ENCODE measurements around the gene USP37. TPM values are rescaled to one million over a fixed set of nuclear protein-coding genes. Genes with fewer than 3 reads are reported as not detected.

Gene USP37

DNA sequence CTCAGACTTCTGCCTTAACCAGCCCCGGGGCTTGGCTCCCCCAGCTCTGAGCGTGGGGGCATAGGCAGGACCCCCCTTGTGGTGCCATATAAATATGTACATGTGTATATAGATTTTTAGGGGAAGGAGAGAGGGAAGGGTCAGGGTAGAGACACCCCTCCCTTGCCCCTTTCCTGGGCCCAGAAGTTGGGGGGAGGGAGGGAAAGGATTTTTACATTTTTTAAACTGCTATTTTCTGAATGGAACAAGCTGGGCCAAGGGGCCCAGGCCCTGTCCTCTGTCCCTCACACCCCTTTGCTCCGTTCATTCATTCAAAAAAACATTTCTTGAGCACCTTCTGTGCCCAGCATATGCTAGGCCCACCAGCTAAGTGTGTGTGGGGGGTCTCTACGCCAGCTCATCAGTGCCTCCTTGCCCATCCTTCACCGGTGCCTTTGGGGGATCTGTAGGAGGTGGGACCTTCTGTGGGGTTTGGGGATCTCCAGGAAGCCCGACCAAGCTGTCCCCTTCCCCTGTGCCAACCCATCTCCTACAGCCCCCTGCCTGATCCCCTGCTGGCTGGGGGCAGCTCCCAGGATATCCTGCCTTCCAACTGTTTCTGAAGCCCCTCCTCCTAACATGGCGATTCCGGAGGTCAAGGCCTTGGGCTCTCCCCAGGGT, 162.9 kb downstream of the USP37 start:
- Histone ChIP-seq H3K4me1 (ENCODE audit: control insufficient read depth, insufficient read depth, low read length) (peaks cover 41% of the 10 kb centered on the region), H3K9ac (ENCODE audit: low read depth, low read length) (peak overlapping the region; percentile 21), H3K27me3 (ENCODE audit: control insufficient read depth, insufficient read depth, low read length) (no peaks in the 10 kb centered on the region), H3K4me2 (ENCODE audit: low read length) (peak overlapping the region; percentile 61), H3K36me3 (ENCODE audit: insufficient read depth, low read length) (peaks cover 32% of the 10 kb centered on the region), H3K9me3 (replicated peaks; ENCODE audit: low read length) (no peaks in the 10 kb centered on the region), H3K4me3 (ENCODE audit: low read length) (peak overlapping the region; percentile 3)

DNA sequence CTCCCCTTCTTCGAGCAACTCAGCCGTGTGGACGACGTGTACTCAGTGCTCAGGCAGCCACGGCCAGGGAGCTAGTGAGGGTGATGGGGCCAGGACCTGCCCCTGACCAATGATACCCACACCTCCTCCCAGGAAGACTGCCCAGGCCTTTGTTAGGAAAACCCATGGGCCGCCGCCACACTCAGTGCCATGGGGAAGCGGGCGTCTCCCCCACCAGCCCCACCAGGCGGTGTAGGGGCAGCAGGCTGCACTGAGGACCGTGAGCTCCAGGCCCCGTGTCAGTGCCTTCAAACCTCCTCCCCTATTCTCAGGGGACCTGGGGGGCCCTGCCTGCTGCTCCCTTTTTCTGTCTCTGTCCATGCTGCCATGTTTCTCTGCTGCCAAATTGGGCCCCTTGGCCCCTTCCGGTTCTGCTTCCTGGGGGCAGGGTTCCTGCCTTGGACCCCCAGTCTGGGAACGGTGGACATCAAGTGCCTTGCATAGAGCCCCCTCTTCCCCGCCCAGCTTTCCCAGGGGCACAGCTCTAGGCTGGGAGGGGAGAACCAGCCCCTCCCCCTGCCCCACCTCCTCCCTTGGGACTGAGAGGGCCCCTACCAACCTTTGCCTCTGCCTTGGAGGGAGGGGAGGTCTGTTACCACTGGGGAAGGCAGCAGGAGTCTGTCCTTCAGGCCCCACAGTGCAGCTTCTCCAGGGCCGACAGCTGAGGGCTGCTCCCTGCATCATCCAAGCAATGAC, 163.6 kb downstream of the USP37 start:
- Histone ChIP-seq H3K4me2 (ENCODE audit: low read length) (no peak overlapping the region), H3K4me3 (ENCODE audit: low read length) (no peak overlapping the region), H3K4me1 (ENCODE audit: control insufficient read depth, insufficient read depth, low read length) (peaks cover 41% of the 10 kb centered on the region), H3K9me3 (replicated peaks; ENCODE audit: low read length) (no peaks in the 10 kb centered on the region), H3K9ac (ENCODE audit: low read depth, low read length) (no peak overlapping the region), H3K27me3 (ENCODE audit: control insufficient read depth, insufficient read depth, low read length) (no peaks in the 10 kb centered on the region), H3K36me3 (ENCODE audit: insufficient read depth, low read length) (peaks cover 32% of the 10 kb centered on the region)

GRCh38 chr2:218403810-218404209, 164.3 kb downstream of the USP37 start:
- Histone ChIP-seq H3K36me3 (ENCODE audit: insufficient read depth, low read length) (peaks cover 32% of the 10 kb centered on the region), H3K4me1 (ENCODE audit: control insufficient read depth, insufficient read depth, low read length) (peaks cover 47% of the 10 kb centered on the region)

DNA sequence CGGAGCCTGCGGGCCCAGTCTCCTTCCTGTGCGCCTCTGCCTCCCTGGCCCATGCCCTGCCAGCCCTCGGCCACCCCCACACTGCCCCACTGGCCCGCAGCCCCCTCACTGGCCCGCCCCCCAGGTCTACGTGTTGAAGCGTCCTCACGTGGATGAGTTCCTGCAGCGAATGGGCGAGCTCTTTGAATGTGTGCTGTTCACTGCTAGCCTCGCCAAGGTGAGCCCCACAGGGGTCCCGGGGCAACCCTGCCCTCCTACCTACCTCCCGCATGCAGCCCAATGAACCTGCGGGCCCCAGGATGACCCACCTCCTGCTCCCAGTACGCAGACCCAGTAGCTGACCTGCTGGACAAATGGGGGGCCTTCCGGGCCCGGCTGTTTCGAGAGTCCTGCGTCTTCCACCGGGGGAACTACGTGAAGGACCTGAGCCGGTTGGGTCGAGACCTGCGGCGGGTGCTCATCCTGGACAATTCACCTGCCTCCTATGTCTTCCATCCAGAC, 165.2 kb downstream of the USP37 start:
- Histone ChIP-seq H3K4me3 (ENCODE audit: low read length) (no peak overlapping the region), H3K9me3 (replicated peaks; ENCODE audit: low read length) (no peaks in the 10 kb centered on the region), H3K4me2 (ENCODE audit: low read length) (no peak overlapping the region), H3K4me1 (ENCODE audit: control insufficient read depth, insufficient read depth, low read length) (peaks cover 52% of the 10 kb centered on the region), H3K27me3 (ENCODE audit: control insufficient read depth, insufficient read depth, low read length) (no peaks in the 10 kb centered on the region), H3K9ac (ENCODE audit: low read depth, low read length) (no peak overlapping the region), H3K36me3 (ENCODE audit: insufficient read depth, low read length) (peaks cover 32% of the 10 kb centered on the region)

More at GRCh38 chr2:218403810-218404209, 164.3 kb downstream of the USP37 start:
- Histone ChIP-seq H3K9me3 (replicated peaks; ENCODE audit: low read length) (no peaks in the 10 kb centered on the region), H3K4me3 (ENCODE audit: low read length) (no peak overlapping the region), H3K4me2 (ENCODE audit: low read length) (no peak overlapping the region), H3K27me3 (ENCODE audit: control insufficient read depth, insufficient read depth, low read length) (no peaks in the 10 kb centered on the region), H3K9ac (ENCODE audit: low read depth, low read length) (no peak overlapping the region)

DNA sequence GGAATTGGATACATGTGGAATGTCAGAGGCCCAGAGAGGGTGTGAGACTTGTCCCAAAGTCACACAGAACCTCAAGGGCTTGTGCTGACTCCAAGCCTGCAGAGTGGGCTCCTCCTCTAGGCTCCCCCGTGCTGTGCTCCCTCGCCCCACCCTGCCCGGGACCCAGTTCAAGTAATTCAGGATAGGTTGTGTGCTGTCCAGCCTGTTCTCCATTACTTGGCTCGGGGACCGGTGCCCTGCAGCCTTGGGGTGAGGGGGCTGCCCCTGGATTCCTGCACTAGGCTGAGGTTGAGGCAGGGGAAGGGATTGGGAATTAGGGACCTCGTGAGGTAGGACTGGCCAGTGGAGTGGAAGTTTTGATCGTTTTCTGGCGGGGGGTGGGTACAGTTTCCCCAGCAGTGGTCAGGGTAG, 165.7 kb downstream of the USP37 start:
- H3K9me3 ChIP-seq (replicated peaks; ENCODE audit: low read length) = no peaks in the 10 kb centered on the region
- peaks cover 57% of the 10 kb centered on the region for H3K4me1 ChIP-seq (ENCODE audit: control insufficient read depth, insufficient read depth, low read length)
- peak overlapping the region; percentile 92 for H3K4me2 ChIP-seq (ENCODE audit: low read length)
- no peaks in the 10 kb centered on the region for H3K27me3 ChIP-seq (ENCODE audit: control insufficient read depth, insufficient read depth, low read length)
- peaks cover 32% of the 10 kb centered on the region for H3K36me3 ChIP-seq (ENCODE audit: insufficient read depth, low read length)
- peak overlapping the region; percentile 93 for H3K4me3 ChIP-seq (ENCODE audit: low read length)
- peak overlapping the region; percentile 46 for H3K9ac ChIP-seq (ENCODE audit: low read depth, low read length)

DNA sequence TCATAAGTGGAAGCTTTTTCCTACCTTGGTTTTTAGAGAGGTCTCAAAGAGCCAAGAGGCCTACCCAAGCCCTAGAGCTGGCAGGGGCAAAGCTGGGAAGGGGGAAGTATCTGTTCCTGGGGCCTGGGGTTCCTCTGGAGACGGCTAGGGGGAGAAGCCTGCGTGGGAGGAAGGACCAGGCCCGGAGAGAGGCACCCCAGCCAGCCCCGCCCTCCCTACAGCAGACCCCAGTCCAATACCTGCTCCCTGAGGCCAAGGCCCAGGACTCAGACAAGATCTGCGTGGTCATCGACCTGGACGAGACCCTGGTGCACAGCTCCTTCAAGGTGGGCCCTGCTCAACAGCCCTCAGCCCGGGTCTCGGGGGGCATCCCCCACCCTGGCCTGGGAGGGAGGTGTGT, 166.3 kb downstream of the USP37 start:
- H3K4me1 ChIP-seq (ENCODE audit: control insufficient read depth, insufficient read depth, low read length) = peaks cover 57% of the 10 kb centered on the region
- peak overlapping the region; percentile 92 for H3K9ac ChIP-seq (ENCODE audit: low read depth, low read length)
- no peaks in the 10 kb centered on the region for H3K9me3 ChIP-seq (replicated peaks; ENCODE audit: low read length)
- peak overlapping the region; percentile 92 for H3K4me2 ChIP-seq (ENCODE audit: low read length)
- H3K36me3 ChIP-seq (ENCODE audit: insufficient read depth, low read length) = peaks cover 32% of the 10 kb centered on the region
- peak overlapping the region; percentile 93 for H3K4me3 ChIP-seq (ENCODE audit: low read length)
- H3K27me3 ChIP-seq (ENCODE audit: control insufficient read depth, insufficient read depth, low read length) = no peaks in the 10 kb centered on the region

- Histone ChIP-seq H3K4me2 (ENCODE audit: low read length) (peak overlapping the region; percentile 92), H3K9ac (ENCODE audit: low read depth, low read length) (peak overlapping the region; percentile 92), H3K36me3 (ENCODE audit: insufficient read depth, low read length) (peaks cover 32% of the 10 kb centered on the region), H3K4me1 (ENCODE audit: control insufficient read depth, insufficient read depth, low read length) (peaks cover 58% of the 10 kb centered on the region), H3K9me3 (replicated peaks; ENCODE audit: low read length) (no peaks in the 10 kb centered on the region), H3K27me3 (ENCODE audit: control insufficient read depth, insufficient read depth, low read length) (no peaks in the 10 kb centered on the region), H3K4me3 (ENCODE audit: low read length) (peak overlapping the region; percentile 93)
Measured at GRCh38 chr2:218400930-218401881, 166.9 kb downstream of the USP37 start.

Small RNA genes within 50 kb of the gene (small RNA-seq; reads per million reads assigned to genes)
- gene MIR26B (575 reads per million, percentile 99 among the genes with 10 or more reads in this experiment), gene RNU6-136P (not detected)

Measured in skeletal muscle satellite cell (primary cell).